Hepatocyte (in vitro differentiated cells): ENCODE results near the gene HACD2. TPM values are rescaled to one million over a fixed set of nuclear protein-coding genes. Genes with fewer than 3 reads are reported as not detected.

Experiments used
- DNase-seq: peaks from one replicate; pipeline ENCODE4 v3.0.0-alpha.2; 2016; ENCODE audit warnings: low spot score
- H2AFZ ChIP-seq: fragments of 200-600 bp; sonication (generic); 2 replicates; pipeline ENCODE4 v1.6.0; 2016; ENCODE audit warnings: antibody characterized with exemption, mild to moderate bottlenecking
- H3K27ac ChIP-seq: fragments of 200-600 bp; sonication (generic); 2 replicates; pipeline ENCODE4 v1.5.1; 2016; ENCODE audit warnings: mild to moderate bottlenecking
- H3K27me3 ChIP-seq: fragments of 200-600 bp; sonication (generic); 2 replicates; pipeline ENCODE4 v1.6.1; 2016
- H3K36me3 ChIP-seq: fragments of 200-600 bp; sonication (generic); replicated peaks from 2 replicates; pipeline ENCODE4 v1.5.1; 2016; ENCODE audit warnings: low read depth; ENCODE audit not compliant: insufficient read depth
- H3K4me1 ChIP-seq: fragments of 200-600 bp; sonication (generic); 2 replicates; pipeline ENCODE4 v1.5.1; 2016; ENCODE audit warnings: mild to moderate bottlenecking, moderate library complexity; ENCODE audit not compliant: insufficient read depth
- H3K4me2 ChIP-seq: fragments of 200-600 bp; sonication (generic); 2 replicates; pipeline ENCODE4 v1.6.0; 2016
- H3K4me3 ChIP-seq: fragments of 200-600 bp; sonication (generic); 2 replicates; pipeline ENCODE4 v1.5.1; 2016; ENCODE audit warnings: mild to moderate bottlenecking
- H3K79me2 ChIP-seq: fragments of 200-600 bp; sonication (generic); 2 replicates; pipeline ENCODE4 v1.6.0; 2017; ENCODE audit warnings: mild to moderate bottlenecking
- H3K9me2 ChIP-seq: fragments of 200-600 bp; sonication (generic); replicated peaks from 2 replicates; pipeline ENCODE4 v1.6.0; 2017; ENCODE audit warnings: mild to moderate bottlenecking; ENCODE audit not compliant: insufficient read depth
- H3K9me3 ChIP-seq: fragments of 200-600 bp; sonication (generic); 2 replicates; pipeline ENCODE4 v1.5.1; 2016; ENCODE audit warnings: low read depth, mild to moderate bottlenecking
- H4K20me1 ChIP-seq: fragments of 200-600 bp; sonication (generic); 2 replicates; pipeline ENCODE4 v1.6.0; 2016; ENCODE audit warnings: mild to moderate bottlenecking; ENCODE audit not compliant: insufficient read depth, poor library complexity, severe bottlenecking
- EZH2 ChIP-seq: fragments of 200-600 bp; sonication (generic); IDR thresholded peaks from 2 replicates; pipeline ENCODE4 v1.6.1; 2016; ENCODE audit warnings: antibody characterized with exemption, mild to moderate bottlenecking, borderline replicate concordance
- EZH2phosphoT487 ChIP-seq: fragments of 200-600 bp; sonication (generic); IDR thresholded peaks from one replicate; pipeline ENCODE4 v1.6.1; 2018; ENCODE audit warnings: antibody characterized with exemption, mild to moderate bottlenecking, low read depth, moderate library complexity; ENCODE audit not compliant: unreplicated experiment, severe bottlenecking
- WGBS: methylation state at CpG from one replicate; pipeline ENCODE4 v1.1.6; 2016; ENCODE audit warnings: low lambda C conversion rate; ENCODE audit errors: missing lambda C conversion rate; 5-methylcytosine and 5-hydroxymethylcytosine counted together
- polyA plus RNA-seq: library from polyadenylated mRNA; unstranded; fragments of >200 nt; fragmentation: Nextera tagmentation; extraction: Ambion mirVana; gene quantifications from 2 replicates; pipeline ENCODE4 v1.2.1, GENCODE V29; 2016
- total RNA-seq: library from RNA; depleted of rRNA; stranded (reverse); fragments of >200 nt; gene quantifications from 2 replicates; pipeline ENCODE4 v1.2.3, GENCODE V29; 2014
- TF ChIP-seq, protein P1 (sequence below): fragments of 200-600 bp; sonication (generic); IDR thresholded peaks from 2 replicates; pipeline ENCODE4 v1.5.1; 2016; ENCODE audit warnings: antibody characterized with exemption, mild to moderate bottlenecking; ENCODE audit not compliant: poor library complexity

HACD2 gene
- total and polyA plus RNA-seq, 2 experiments from 2014 or later = 31.8 to 64.3 TPM

- Histone ChIP-seq H2AFZ (no peak overlapping the region), H3K4me2 (no peak overlapping the region), H3K27me3 (no peaks in the 10 kb centered on the region), H3K4me1 (peaks cover 5% of the 10 kb centered on the region), H3K9me3 (no peaks in the 10 kb centered on the region), H3K9me2 (no peaks in the 10 kb centered on the region), H3K36me3 (no peaks in the 10 kb centered on the region), H3K4me3 (no peak overlapping the region), H3K79me2 (no peaks in the 10 kb centered on the region), H4K20me1 (no peaks in the 10 kb centered on the region), H3K27ac (peak overlapping the region; percentile 24)
- WGBS = 87% methylated on average over 7 of the region's 7 CpGs
- no peak for DNase-seq
- TF ChIP-seq, protein P1, sequence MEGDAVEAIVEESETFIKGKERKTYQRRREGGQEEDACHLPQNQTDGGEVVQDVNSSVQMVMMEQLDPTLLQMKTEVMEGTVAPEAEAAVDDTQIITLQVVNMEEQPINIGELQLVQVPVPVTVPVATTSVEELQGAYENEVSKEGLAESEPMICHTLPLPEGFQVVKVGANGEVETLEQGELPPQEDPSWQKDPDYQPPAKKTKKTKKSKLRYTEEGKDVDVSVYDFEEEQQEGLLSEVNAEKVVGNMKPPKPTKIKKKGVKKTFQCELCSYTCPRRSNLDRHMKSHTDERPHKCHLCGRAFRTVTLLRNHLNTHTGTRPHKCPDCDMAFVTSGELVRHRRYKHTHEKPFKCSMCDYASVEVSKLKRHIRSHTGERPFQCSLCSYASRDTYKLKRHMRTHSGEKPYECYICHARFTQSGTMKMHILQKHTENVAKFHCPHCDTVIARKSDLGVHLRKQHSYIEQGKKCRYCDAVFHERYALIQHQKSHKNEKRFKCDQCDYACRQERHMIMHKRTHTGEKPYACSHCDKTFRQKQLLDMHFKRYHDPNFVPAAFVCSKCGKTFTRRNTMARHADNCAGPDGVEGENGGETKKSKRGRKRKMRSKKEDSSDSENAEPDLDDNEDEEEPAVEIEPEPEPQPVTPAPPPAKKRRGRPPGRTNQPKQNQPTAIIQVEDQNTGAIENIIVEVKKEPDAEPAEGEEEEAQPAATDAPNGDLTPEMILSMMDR = no peak
- TF ChIP-seq EZH2phosphoT487 (no peak), EZH2 (no peak)
Measured at GRCh38 chr3:123621186-123621849, 36.5 kb upstream of the HACD2 start.

- no peak for DNase-seq
- Histone ChIP-seq H3K4me2 (no peak overlapping the region), H3K27me3 (no peaks in the 10 kb centered on the region), H3K9me2 (no peaks in the 10 kb centered on the region), H3K27ac (peak overlapping the region; percentile 29), H3K36me3 (no peaks in the 10 kb centered on the region), H3K4me1 (peaks cover 5% of the 10 kb centered on the region), H3K79me2 (no peaks in the 10 kb centered on the region), H2AFZ (no peak overlapping the region), H4K20me1 (no peaks in the 10 kb centered on the region), H3K4me3 (no peak overlapping the region), H3K9me3 (no peaks in the 10 kb centered on the region)
- WGBS = 77% methylated on average over 8 of the region's 8 CpGs
- TF ChIP-seq EZH2phosphoT487 = no peak
- TF ChIP-seq, protein P1 = no peak
- TF ChIP-seq EZH2 = no peak
Measured at GRCh38 chr3:123620343-123620742, 35.5 kb upstream of the HACD2 start.

- no peak for TF ChIP-seq EZH2
- TF ChIP-seq, protein P1 = no peak
- TF ChIP-seq EZH2phosphoT487 = no peak
- Histone ChIP-seq H3K9me2 (no peaks in the 10 kb centered on the region), H3K79me2 (no peaks in the 10 kb centered on the region), H3K27ac (no peak overlapping the region), H3K4me1 (peaks cover 5% of the 10 kb centered on the region), H3K4me2 (no peak overlapping the region), H3K4me3 (no peak overlapping the region), H3K36me3 (no peaks in the 10 kb centered on the region), H3K9me3 (no peaks in the 10 kb centered on the region), H4K20me1 (no peaks in the 10 kb centered on the region), H2AFZ (no peak overlapping the region), H3K27me3 (no peaks in the 10 kb centered on the region)
- WGBS = 71% methylated on average over 5 of the region's 5 CpGs
- DNase-seq = peak; percentile 58
Measured at GRCh38 chr3:123618768-123619484, 34.1 kb upstream of the HACD2 start.
